HG02623 (cell line): Measurements from ENCODE around the gene CCDC7.

Experiments used
- ATAC-seq: cut with Tn5 transposase; IDR thresholded peaks from one replicate; pipeline ENCODE4 v1.9.1; 2021; ENCODE audit warnings: moderate library complexity; ENCODE audit not compliant: unreplicated experiment

Gene CCDC7

GRCh38 chr10:32923849-32924248 lies 477.9 kb downstream of the CCDC7 start:
- no peak for ATAC-seq
